HG03342 (cell line): Measurements from ENCODE around the gene COL25A1.

ENCODE experiments used
- ATAC-seq: cut with Tn5 transposase; IDR thresholded peaks from one replicate; pipeline ENCODE4 v1.9.1; 2021; ENCODE audit warnings: mild to moderate bottlenecking, moderate library complexity; ENCODE audit not compliant: unreplicated experiment

Gene COL25A1

DNA sequence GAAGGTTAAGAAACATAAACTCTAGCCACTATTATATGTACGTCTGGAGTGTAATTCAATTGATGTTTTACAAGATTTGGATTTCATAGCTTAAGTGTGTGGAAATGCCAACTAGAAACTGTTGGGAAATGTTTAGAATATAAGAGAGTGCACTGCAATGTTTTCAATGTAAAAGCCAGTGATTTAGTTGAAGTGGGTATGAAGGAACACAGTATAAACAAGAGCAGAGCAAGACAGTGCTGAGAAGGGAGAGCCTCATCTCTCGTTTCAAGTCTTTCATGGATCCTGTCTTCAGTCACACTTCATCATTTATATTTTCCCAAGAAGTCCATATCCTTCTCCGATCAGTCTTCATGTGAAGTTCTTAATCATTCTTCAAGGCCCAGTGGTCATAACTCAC is 375.7 kb downstream of the COL25A1 start:
- ATAC-seq = no peak

DNA sequence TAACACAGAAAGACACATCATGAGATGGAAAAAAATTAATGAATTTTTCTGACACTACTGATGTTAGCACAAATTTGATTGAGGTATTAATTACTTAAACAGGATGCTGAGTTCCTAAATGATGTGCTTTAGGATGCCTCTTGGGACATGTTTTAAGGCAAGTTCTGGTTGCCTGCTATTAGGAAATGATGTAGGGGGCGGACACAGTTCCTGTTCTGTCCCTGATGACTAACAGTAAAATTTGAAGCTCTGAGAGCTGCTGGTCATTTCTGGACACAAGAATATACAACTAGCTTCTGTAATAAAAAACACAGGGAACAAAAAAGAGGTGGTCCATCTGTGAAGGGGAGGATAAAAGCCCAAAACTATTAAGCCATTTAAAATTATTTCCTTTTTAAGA is 376.4 kb downstream of the COL25A1 start:
- ATAC-seq = no peak

DNA sequence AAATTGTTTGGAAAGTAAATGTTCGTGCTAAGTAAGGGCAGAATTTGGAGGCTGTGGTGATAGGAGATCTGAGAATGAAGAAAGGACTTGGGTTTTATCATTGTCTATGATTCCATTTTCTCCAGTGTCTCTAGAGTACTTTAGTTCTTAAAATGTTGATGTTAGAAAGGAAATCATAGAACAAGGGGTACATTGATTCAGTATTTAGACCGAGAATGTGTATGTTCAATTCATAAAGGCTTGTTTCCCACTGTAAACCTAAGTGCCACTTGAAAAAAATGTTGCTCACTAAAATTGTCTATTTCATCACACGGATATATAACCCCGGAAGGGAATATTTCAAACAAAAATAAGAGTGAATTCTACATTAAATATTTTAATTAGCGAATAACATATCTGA is 380.3 kb downstream of the COL25A1 start:
- no peak for ATAC-seq

DNA sequence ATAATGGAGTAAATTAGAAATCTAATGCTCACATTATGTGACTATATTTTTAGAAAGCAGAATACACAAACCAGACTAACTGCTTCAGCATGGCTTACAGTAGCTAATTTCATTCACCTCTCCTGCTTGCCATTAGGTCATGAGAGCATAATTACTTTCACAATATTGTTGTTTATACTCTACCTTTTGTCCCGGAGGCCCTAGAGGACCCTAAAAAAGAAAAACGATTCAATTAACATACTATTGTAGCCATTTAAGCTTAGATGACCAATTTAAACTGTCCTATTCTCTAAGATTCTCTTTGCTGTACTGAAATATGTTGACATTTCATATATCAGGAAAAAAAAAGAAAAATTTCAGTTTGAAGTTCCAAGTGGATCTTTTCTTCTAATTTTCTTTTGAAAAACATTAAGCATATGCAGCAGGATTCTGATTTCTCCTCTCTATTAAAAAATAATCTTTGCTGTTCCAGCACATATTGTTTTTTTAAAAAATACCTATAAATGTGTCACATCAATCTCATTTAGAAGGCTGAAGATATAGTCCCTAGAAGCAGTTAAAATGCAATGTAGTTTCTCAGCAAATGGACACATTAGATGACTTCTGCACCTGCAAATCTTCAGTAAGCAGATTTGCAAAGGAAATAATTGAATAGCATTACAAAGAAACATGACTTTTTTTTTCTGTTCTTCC is 381.9 kb downstream of the COL25A1 start:
- no peak for ATAC-seq

DNA sequence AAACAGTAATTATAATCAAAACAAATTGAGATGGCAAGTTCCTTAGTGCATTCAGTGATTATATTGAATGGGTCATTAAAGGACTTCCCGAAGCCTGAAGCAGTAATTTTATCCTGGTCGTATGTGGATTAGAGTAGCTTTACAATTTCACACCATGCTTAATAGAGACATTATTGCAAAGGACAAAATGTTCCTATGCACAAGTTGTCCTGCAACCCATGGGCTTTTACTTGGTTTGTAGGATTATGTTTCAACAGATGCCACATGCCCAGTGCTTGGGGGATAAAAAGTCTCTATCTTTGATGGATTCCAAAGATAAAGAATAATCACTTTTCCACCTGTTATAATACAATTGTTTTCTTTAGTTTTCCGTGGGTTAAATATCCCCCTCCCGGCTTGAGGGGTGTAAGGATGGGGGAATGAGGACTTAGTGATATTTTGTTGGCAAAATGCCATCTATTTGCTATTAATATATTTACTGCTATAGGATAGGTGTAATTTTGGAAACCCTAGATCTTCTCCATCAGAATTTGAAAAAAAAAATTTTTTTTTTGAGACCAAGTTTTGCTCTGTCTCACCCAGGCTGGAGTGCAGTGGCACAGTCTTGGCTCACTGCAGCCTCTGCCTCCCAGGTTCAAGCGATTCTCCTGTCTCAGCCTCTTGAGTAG is 383.1 kb downstream of the COL25A1 start:
- no peak for ATAC-seq

DNA sequence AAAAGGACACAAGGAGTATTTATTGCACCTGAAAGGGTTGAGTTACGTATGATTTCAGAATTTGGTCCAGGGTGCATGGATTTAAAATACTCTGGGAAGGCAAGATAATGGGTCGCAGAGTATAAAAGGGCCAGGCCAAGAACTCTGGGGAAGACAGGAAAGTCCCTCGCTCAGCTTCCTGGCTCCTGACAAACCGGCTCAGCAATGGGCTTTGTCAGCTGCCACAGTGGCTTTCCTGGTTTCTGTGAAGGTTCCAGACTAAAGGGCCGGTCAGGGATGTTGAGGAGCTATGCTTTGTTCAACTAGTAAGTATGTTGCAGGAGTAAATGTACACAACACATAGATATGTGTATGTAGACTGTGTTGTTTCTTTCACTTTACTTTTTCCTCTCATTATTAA is 385.2 kb downstream of the COL25A1 start:
- no peak for ATAC-seq

DNA sequence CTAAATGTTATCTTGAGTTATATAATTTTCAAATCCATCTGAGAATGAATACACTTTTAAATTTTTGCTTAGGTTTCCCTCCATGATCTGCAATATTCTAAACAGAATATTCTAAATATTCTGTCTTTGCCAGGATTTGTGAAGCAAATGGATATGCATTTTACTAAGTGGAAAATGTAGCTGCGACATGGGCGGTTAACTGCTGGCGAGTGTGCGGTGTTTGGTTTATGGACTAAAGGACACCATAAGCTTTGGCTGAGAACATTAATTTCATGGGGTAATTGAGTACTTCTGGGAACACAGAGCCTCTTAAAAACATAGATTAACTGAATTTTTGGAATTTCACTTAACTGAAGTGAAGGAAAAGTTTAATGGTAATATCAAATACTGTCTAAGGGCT is 385.8 kb downstream of the COL25A1 start:
- no peak for ATAC-seq

DNA sequence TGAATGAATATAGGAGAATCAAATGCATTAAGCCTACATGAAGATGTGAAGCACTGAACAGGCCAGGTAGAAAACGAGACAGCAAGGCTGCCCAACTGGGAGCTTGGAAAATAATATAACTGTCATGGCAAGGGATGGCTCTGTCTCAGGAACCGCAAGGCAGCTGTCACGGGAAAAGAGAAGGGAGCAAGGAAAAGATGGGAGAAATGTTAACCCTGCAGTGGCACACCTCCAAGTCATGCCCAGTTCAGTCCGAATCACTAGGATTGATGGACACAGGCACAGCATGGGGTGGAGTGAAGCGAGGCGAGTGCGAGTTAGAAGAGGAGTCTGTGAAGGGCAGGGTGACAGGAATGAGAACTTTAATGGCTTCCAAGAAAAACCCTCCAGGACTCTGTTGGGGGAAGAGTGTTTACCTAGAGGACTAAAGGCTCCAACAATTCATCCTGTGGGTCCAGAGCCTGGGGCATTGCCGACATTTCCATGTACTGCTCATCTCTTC is 395.5 kb downstream of the COL25A1 start:
- ATAC-seq = no peak

DNA sequence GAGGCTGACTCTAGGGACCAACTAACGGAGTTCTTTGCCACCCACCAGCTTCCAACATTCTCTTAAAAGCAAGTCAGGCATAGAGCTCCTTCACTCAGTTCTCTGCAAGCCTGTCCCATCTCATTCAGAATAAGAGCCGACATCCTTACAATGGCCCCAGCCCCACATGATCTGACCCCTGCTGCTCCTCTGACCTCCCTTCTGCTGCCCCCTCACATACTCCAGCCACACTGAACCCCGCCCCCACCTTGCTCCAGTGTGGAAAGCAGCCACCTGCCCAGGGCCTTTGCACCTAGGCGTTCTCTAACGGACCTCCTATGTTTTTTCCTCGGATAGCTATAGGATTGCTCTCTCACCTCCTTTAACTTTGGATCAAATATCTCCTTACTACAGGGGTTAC is 396.5 kb downstream of the COL25A1 start:
- ATAC-seq = no peak

DNA sequence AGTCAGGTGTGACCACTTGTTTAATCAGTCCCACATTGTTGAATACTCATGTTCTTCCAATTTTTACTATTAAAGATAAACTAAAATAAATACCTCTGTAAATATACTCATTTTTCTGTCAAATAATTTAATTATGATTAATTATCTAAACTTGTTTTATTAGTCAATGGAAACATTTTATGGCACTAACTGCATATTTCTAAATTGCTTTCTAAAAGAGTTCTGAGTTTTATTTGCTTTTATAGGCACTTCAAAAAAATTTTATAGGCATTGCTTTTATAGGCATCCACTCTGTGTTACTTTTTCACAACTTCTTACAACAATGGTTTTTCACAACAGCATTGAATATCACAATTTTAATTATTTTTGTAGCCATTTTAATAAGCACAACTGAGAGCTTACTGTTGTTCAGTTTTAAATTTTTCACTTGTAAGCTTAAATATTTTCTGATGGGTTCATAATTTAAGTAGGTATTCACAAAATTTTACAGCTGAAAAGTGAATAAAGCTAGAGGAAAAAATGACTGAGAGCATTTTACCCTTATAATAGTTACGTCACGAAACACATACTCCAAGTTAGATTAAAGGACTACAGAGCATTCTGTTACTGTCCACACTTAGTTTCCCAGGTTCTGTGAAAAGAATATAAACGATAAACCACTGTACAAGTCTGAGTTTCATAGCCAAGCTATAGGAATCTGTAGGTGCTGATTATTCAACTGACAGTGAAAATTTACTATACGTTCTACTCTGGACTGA is 398.8 kb downstream of the COL25A1 start:
- no peak for ATAC-seq

DNA sequence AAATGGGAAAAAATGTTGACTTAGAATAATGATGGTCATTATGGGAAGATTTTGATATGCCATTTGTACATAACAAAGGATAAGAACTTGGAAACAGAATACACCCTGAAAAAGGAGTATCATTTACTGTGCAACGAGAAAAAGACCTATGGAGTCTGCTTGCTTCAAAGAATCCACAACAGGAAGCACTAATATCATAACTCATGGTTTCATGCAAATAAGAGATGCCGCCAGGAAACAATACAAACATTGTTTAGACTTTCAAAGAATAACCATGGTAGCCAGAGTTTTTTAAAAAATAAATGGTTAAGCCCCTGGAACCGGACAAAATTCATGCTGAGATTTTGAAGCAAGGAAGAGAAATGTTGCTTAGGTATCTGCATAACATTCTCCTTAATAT is 399.7 kb downstream of the COL25A1 start:
- peak; percentile 97 for ATAC-seq

DNA sequence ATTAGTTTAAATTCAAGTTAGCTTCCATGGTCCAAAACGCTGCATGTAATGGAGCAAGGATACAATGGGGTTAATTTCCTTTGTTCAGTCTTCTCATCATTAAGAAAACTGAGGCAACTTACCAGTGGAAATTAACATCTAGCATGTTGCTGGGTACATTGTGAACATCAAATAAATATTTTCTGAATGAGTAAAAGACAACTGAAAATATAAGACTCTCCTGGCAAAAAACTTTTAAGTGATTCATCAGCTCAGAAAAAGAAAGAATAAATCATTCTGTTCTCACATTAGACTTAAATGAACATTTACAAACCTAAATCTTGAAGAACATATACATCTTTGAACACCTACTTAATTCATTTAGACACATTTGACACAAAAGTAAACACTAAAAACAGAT is 401.2 kb downstream of the COL25A1 start:
- no peak for ATAC-seq

DNA sequence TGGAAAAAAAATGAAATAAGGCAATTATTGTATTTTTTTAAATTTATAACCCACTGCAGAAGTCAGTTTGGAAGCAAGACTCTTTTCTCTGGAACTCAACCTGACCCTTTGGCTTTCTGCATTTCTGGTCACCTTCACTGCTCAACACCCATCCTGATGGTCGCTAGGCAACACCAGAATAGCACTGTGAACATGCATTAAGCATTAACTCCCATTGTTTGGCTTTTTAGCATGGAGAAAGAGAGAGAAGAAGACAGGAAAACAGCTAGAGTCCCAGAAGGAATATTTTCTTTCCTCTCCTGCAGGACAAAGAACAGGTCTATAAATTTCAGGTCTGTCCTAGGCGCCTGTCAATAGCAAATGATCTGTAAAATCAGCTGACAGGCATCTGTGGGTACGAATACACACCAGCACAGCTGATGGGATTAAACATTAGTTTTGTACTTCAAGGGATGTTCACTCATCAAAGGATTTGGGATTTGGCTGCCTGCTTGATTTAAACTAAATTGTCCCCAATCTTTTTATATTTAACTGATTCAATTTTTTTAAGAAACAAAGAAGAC is 402.4 kb downstream of the COL25A1 start:
- ATAC-seq = no peak

DNA sequence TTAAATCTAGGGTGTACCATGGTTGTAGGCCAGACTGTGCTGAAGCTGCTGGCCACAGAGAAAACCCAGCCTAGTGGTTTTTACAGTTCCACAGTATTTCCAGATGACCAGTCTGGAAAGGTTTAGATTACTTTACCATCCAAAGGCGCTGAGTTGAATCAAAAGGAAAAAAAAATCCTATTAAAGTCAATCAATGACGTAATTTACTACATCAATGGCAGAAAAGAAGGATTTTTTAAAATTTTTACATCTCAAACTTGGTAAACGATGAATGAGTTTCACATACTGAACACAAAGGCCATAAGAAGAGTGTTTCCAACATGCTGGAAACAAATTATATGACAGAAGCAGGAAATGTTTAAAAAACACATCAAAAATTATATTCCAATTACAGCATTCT is 409.0 kb downstream of the COL25A1 start:
- ATAC-seq = no peak

DNA sequence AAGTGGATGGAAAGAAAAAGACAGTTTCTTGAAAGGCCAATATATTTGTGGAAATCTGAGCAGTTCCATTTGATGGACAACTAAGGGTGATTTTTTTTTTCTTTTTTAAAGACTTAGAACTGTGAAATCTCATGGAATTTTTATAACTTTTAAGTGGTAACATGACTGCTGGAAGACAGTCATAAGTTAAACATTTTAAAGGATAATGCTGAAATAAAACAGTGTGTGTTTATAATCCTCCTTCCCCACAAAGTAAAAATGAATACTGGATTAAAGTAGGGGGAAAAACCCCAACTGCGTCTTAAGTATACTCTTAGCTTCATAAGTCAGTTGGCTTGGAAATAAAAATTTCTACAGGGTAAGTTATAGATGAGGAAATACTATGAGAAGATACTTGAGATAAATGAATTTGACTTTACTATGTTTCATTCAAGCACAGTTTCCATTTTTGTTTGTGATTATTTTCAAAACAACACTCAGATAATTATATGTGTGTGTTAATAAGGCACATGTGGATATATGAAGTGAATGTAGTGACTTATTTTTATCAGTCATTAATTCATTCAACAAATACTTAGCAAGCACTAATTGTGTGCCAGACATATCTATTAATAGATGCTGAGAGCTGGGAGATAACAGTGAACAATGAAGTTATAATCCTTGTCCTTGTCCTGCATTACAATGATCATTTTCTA is 410.4 kb downstream of the COL25A1 start:
- no peak for ATAC-seq

DNA sequence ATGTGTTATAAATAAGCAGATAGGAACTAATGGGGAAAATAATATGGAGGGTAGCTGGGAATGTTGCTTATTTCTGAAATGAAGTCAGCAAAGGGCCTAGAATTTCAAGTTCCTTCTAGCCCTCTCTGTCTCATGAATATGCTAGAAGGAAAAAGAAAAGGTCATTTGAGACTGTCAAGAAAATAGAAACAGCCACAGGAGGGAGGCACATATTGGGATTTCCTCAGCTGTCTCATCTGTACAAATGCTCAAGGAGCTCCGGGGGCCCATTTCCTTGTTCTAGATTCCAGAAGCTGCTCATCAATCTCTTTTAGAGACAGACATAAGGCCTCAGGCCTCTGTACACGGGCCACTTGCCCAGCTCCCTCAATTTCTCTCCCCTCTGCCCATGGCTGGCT is 412.0 kb downstream of the COL25A1 start:
- no peak for ATAC-seq

DNA sequence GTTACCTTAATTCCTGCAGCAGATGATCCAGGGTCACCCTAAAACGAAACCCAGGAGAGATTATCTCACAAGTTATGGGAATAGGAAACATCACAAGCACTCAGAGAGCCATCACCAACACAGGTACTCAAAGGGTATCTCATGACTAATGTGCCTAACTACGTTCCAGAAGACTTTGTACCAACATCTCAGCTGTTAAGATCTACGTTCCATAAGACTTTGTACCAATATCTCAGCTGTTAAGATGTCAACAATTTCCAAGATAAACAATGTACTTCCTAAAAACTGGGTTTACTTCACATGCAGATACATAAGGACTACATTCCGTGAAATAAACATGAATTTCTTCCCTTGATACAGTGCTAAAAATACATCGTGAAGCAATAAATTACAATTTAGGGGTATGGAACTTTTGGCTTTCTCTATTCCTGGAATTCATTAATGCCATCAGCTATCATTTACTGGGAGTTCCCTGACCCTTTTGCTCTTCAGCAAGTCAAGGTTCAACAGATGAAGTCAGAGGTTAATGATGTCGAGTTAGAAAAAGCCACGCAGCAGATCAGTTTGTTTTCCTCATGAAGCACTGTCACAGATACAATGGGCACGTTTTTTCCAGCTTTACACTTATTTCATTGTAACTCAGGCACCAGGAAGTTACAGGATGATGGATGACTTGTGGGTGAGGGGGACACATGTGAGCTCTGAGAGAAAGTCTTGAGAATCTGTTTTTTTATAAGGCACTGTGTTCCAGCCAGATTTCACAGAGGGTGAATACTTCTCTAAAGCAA is 412.6 kb downstream of the COL25A1 start:
- no peak for ATAC-seq

DNA sequence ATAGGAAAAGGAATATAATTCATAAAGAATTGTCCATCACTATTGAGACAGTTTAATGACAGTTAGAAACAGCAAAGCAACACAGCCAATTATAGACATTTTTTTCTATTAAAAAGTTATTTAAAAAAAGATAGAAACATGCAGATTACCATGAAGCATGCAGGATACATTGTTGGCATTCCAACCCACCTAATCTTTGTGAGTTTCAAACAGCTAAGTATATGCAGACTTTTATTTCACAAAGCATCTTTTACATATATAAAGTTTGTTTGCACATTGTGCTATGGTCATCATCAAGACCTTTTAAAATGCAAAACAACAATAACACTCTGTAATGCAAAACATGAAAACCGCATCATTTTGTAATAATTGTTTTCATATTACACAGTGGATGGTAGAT is 413.7 kb downstream of the COL25A1 start:
- ATAC-seq = no peak

DNA sequence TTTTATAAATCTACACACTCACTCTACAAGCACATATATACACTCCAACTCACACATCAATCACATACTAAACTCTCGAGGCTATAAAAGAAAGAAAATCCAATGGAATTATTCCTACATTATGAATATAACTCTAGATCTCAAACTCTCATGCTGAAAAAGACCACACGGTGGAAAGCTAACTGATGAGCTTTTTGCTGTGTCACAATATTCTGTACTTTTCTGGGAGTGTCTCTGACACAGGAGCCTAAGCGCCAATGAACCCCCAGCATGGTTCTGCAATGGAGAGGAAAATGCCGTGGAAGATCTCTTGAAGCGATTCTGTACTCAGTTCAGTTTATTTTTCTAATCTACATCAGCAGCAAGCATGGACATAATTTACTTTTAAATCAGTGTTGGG is 415.4 kb downstream of the COL25A1 start:
- ATAC-seq = no peak

DNA sequence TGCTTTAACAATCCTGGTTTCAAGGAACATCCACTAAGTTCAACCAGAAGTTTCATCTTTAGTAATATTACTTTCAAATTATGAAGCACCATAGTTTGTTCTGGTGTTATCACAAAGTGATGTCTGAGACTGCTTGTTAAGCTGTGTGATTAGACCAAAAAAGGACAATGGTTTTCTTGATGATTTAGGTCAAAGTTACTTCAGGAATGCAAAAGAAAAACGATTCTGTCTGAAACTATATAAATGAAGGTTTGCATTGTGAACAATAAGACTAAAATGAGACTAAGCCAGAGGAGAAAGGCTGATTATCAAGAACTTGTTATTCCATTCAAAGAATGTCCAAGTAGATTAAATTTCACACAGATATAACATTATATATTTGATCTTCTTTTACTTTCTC is 417.2 kb downstream of the COL25A1 start:
- no peak for ATAC-seq
